Right atrium auricular region (tissue), 2 donors: ENCODE results near the gene LRRC39. TPM values are rescaled to one million over a fixed set of nuclear protein-coding genes. Genes with fewer than 3 reads are reported as not detected.
A peak's percentile ranks its signal among the peaks of the same experiment; 100 is the strongest.

Source experiments
- DNase-seq: peaks from one replicate; pipeline ENCODE4 v3.0.0-alpha.2; 2019; ENCODE audit warnings: low spot score
- H3K27ac ChIP-seq, 2 donors: fragments of 200-600 bp; sonication (generic); 1 replicate in 1 of 2; 2 replicates in 1 of 2; pipeline ENCODE4 v1.5.1; 2016 to 2019
- H3K27me3 ChIP-seq, 2 donors: fragments of 200-600 bp; sonication (generic); one replicate each; pipeline versions ENCODE4 v1.5.1 to v1.6.0; 2017 to 2019
- H3K36me3 ChIP-seq: fragments of 200-600 bp; sonication (generic); one replicate; pipeline ENCODE4 v1.5.1; 2016
- H3K4me1 ChIP-seq, 2 donors: fragments of 200-600 bp; sonication (generic); one replicate each; pipeline versions ENCODE4 v1.5.1 to v1.6.0; 2017 to 2019
- H3K4me3 ChIP-seq, 2 donors: fragments of 200-600 bp; sonication (generic); 1 replicate in 1 of 2; 2 replicates in 1 of 2; pipeline ENCODE4 v1.5.1; 2017 to 2019; ENCODE audit warnings: mild to moderate bottlenecking in 1 of 2, moderate library complexity in 1 of 2
- H3K9me3 ChIP-seq, 2 donors: fragments of 200-600 bp; sonication (generic); one replicate each; pipeline ENCODE4 v1.5.1; 2019
- total RNA-seq, 2 donors: library from RNA; depleted of rRNA; stranded (reverse); fragments of >200 nt; gene quantifications; one replicate each; pipeline ENCODE4 v1.1.0, GENCODE V29; 2016
- TF ChIP-seq, protein P1 (sequence below), 2 donors: fragments of 200-600 bp; sonication (generic); IDR thresholded peaks; one replicate each; pipeline ENCODE4 v1.5.1; 2019; ENCODE audit warnings: antibody characterized with exemption in 2 of 2

The LRRC39 gene
- total RNA-seq, 2 donors from 2014 or later: 27.6 to 142 TPM

DNA sequence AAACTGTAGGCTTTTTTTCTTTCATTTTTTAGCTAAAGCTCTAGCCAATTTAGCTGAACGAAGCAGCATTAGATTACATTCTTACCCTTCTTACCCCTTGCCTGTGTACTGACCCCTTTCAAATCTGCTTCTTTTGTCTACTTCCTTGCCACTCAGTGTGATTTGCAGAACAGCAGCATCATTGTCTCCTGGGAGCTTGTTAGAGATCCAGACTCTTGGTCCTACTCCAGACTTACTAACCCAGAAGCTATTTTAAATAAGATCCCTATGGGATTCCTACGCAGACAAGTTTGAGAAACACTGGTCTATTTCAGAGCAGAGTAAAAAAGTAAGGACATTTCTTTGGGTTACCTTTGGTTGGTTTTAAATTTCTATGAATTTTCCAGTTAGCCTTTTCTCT lies 13.8 kb downstream of the LRRC39 start:
- no peak for DNase-seq
- Histone ChIP-seq H3K9me3 (no peaks in the 10 kb centered on the region), H3K27ac (no peak overlapping the region), H3K4me1 (peaks cover 0 to 4% of the 10 kb centered on the region in 2 donors), H3K4me3 (no peak overlapping the region), H3K27me3 (no peaks in the 10 kb centered on the region), H3K36me3 (no peaks in the 10 kb centered on the region)
- TF ChIP-seq, protein P1, sequence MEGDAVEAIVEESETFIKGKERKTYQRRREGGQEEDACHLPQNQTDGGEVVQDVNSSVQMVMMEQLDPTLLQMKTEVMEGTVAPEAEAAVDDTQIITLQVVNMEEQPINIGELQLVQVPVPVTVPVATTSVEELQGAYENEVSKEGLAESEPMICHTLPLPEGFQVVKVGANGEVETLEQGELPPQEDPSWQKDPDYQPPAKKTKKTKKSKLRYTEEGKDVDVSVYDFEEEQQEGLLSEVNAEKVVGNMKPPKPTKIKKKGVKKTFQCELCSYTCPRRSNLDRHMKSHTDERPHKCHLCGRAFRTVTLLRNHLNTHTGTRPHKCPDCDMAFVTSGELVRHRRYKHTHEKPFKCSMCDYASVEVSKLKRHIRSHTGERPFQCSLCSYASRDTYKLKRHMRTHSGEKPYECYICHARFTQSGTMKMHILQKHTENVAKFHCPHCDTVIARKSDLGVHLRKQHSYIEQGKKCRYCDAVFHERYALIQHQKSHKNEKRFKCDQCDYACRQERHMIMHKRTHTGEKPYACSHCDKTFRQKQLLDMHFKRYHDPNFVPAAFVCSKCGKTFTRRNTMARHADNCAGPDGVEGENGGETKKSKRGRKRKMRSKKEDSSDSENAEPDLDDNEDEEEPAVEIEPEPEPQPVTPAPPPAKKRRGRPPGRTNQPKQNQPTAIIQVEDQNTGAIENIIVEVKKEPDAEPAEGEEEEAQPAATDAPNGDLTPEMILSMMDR (IDR thresholded peaks at IDR 0.05): no peak

DNA sequence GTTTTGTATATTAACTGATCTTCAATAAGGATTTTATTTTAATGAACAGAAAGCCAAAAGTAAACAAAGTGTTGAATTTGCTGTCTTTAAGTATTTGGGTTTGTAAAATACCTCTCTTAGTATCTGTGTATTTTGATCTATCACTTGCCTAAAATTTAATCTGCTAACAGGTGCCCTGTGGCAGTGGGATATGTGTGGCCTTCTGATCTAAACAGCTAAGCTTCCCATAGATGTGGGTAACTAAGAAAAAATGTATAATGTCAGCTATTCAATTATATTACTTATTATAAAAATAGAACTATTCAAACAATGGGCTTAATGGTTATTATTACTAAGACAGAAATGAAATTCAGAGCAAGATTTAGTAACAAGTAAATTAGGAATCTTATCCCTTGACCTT lies 15.2 kb downstream of the LRRC39 start:
- DNase-seq: no peak
- no peaks in the 10 kb centered on the region for H3K9me3 ChIP-seq
- peaks cover 5% of the 10 kb centered on the region for H3K36me3 ChIP-seq
- H3K27ac ChIP-seq: no peak overlapping the region
- TF ChIP-seq, protein P1 (IDR thresholded peaks at IDR 0.05): no peak
- no peak overlapping the region for H3K4me3 ChIP-seq
- H3K4me1 ChIP-seq: peaks cover 0 to 4% of the 10 kb centered on the region in 2 donors
- no peaks in the 10 kb centered on the region for H3K27me3 ChIP-seq

GRCh38 chr1:100152271-100152670 lies 25.8 kb downstream of the LRRC39 start:
- H3K27me3 ChIP-seq: no peaks in the 10 kb centered on the region
- no peak overlapping the region for H3K4me3 ChIP-seq
- no peak overlapping the region for H3K27ac ChIP-seq
- no peaks in the 10 kb centered on the region for H3K9me3 ChIP-seq
- TF ChIP-seq, protein P1 (IDR thresholded peaks at IDR 0.05): no peak
- no peak for DNase-seq
- H3K36me3 ChIP-seq: peaks cover 25% of the 10 kb centered on the region
- no peaks in the 10 kb centered on the region for H3K4me1 ChIP-seq

GRCh38 chr1:100151679-100152078 lies 26.4 kb downstream of the LRRC39 start:
- no peak overlapping the region for H3K27ac ChIP-seq
- TF ChIP-seq, protein P1 (IDR thresholded peaks at IDR 0.05): no peak
- no peaks in the 10 kb centered on the region for H3K4me1 ChIP-seq
- no peak for DNase-seq
- no peaks in the 10 kb centered on the region for H3K27me3 ChIP-seq
- H3K4me3 ChIP-seq: no peak overlapping the region
- no peaks in the 10 kb centered on the region for H3K9me3 ChIP-seq
- peaks cover 26% of the 10 kb centered on the region for H3K36me3 ChIP-seq

DNA sequence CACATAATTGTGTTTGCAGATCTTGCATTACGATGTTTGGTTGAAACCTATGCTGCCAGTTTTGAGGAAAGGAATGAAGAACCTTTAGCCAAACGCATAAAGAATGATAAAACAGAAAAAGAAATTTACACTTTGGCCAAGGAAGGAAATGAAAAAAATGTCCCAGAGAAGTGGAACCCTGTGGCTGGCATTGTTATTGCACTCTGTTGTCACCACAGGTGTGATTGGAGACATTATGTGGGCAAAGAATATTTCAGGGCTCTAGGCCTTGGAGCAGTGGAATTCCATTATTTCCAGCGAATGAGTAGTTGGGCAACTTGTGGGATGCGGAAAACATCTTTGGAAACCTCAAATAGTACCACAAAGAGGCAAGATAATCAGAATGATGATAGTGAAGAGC lies 30.2 kb downstream of the LRRC39 start:
- peaks cover 52% of the 10 kb centered on the region for H3K36me3 ChIP-seq
- TF ChIP-seq, protein P1 (IDR thresholded peaks at IDR 0.05): peak in 1 of 2 donors; percentile 11
- no peaks in the 10 kb centered on the region for H3K27me3 ChIP-seq

DNA sequence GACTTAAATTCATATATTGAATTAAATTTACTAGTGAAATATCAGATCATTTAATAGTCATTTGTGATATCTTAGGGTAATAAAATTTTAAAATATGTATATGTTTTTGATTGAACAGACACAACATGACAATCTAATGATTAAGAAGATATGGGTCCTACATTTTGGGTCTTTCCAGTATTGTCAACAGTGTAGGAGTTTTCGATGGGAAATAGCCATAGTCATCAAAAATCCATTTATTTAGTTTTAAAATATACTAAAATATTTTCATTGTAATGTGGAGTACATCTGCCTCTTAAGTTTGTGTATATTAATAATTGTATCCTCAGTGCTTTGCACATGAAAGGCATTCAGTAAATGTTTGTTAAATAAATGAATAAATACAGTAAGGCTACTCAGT lies 31.1 kb downstream of the LRRC39 start:
- Histone ChIP-seq H3K9me3 (no peaks in the 10 kb centered on the region), H3K27ac (no peak overlapping the region), H3K36me3 (peaks cover 52% of the 10 kb centered on the region), H3K4me3 (no peak overlapping the region), H3K4me1 (no peaks in the 10 kb centered on the region), H3K27me3 (no peaks in the 10 kb centered on the region)
- TF ChIP-seq, protein P1 (IDR thresholded peaks at IDR 0.05): no peak
- no peak for DNase-seq

More for the DNA sequence above, 30.2 kb downstream of the LRRC39 start:
- Histone ChIP-seq H3K27ac (no peak overlapping the region), H3K4me3 (no peak overlapping the region), H3K4me1 (no peaks in the 10 kb centered on the region), H3K9me3 (no peaks in the 10 kb centered on the region)
- DNase-seq: no peak
